ENCODE data around the gene GTF3C5. TPM values are rescaled to one million over a fixed set of nuclear protein-coding genes. Genes with fewer than 3 reads are reported as not detected.

Gene GTF3C5
- total and polyA plus RNA-seq, 8 donors: 17.4 to 68.5 (median 25.1) TPM

- H3K27me3 ChIP-seq: no peaks in the 10 kb centered on the region
- FAIRE-seq: no peak
- WGBS, 2 donors: 32 to 35% methylated on average over 12 to 14 of the region's 14 CpGs
- TF ChIP-seq, protein P1, sequence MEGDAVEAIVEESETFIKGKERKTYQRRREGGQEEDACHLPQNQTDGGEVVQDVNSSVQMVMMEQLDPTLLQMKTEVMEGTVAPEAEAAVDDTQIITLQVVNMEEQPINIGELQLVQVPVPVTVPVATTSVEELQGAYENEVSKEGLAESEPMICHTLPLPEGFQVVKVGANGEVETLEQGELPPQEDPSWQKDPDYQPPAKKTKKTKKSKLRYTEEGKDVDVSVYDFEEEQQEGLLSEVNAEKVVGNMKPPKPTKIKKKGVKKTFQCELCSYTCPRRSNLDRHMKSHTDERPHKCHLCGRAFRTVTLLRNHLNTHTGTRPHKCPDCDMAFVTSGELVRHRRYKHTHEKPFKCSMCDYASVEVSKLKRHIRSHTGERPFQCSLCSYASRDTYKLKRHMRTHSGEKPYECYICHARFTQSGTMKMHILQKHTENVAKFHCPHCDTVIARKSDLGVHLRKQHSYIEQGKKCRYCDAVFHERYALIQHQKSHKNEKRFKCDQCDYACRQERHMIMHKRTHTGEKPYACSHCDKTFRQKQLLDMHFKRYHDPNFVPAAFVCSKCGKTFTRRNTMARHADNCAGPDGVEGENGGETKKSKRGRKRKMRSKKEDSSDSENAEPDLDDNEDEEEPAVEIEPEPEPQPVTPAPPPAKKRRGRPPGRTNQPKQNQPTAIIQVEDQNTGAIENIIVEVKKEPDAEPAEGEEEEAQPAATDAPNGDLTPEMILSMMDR (IDR thresholded peaks at IDR 0.05): no peak
- H3K4me1 ChIP-seq: peaks cover 6 to 18% (median 15%) of the 10 kb centered on the region in 3 donors
- ATAC-seq: peak in 2 of 4 donors; percentile 0 to 1
- peak overlapping the region; percentile 30 to 86 (median 74) for H3K27ac ChIP-seq
- peak in 5 of 6 donors; percentile 50 to 86 (median 72) for DNase-seq
- no peaks in the 10 kb centered on the region for H3K9me3 ChIP-seq
- intact Hi-C loops (cut with DNase I): no loop called here
- peak overlapping the region; percentile 33 to 61 (median 52) for H3K4me3 ChIP-seq
- H3K36me3 ChIP-seq: peaks cover 0 to 46% (median 20%) of the 10 kb centered on the region in 3 donors
Observed at GRCh38 chr9:133063500-133064231, 32.9 kb downstream of the GTF3C5 start.

- intact Hi-C loops (cut with DNase I): no loop called here
- peaks cover 0 to 46% (median 20%) of the 10 kb centered on the region in 3 donors for H3K36me3 ChIP-seq
- 33 to 43% methylated on average over 30 of the region's 30 CpGs for WGBS, 2 donors
- H3K4me3 ChIP-seq: peak overlapping the region; percentile 33 to 61 (median 52)
- FAIRE-seq: no peak
- H3K4me1 ChIP-seq: peaks cover 0 to 10% (median 10%) of the 10 kb centered on the region in 3 donors
- H3K27me3 ChIP-seq: no peaks in the 10 kb centered on the region
- no peaks in the 10 kb centered on the region for H3K9me3 ChIP-seq
- ATAC-seq: peak in 2 of 4 donors; percentile 0 to 5
- peak overlapping the region; percentile 30 to 86 (median 74) for H3K27ac ChIP-seq
- peak in 4 of 6 donors; percentile 65 to 89 (median 72) for DNase-seq
- TF ChIP-seq, protein P1 (IDR thresholded peaks at IDR 0.05): no peak
Observed at GRCh38 chr9:133064241-133065069, 33.7 kb downstream of the GTF3C5 start.

DNA sequence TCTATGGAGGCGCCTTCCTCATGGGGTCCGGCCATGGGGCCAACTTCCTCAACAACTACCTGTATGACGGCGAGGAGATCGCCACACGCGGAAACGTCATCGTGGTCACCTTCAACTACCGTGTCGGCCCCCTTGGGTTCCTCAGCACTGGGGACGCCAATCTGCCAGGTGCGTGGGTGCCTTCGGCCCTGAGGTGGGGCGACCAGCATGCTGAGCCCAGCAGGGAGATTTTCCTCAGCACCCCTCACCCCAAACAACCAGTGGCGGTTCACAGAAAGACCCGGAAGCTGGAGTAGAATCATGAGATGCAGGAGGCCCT, 34.2 kb downstream of the GTF3C5 start:
- TF ChIP-seq, protein P1 (IDR thresholded peaks at IDR 0.05): no peak
- no peak for ATAC-seq
- Histone ChIP-seq H3K27ac (peak overlapping the region; percentile 30 to 86 (median 74)), H3K4me1 (peaks cover 0 to 4% (median 4%) of the 10 kb centered on the region in 3 donors), H3K27me3 (no peaks in the 10 kb centered on the region), H3K4me3 (peak overlapping the region; percentile 33 to 61 (median 52)), H3K36me3 (peaks cover 0 to 46% (median 20%) of the 10 kb centered on the region in 3 donors), H3K9me3 (no peaks in the 10 kb centered on the region)
- peak in 1 of 6 donors; percentile 51 for DNase-seq
- intact Hi-C loops (cut with DNase I): no loop called here
- WGBS, 2 donors: 48 to 49% methylated on average over 17 of the region's 17 CpGs
- no peak for FAIRE-seq

GRCh38 chr9:133066181-133066983, 35.6 kb downstream of the GTF3C5 start:
- Histone ChIP-seq H3K9me3 (no peaks in the 10 kb centered on the region), H3K36me3 (peaks cover 0 to 46% (median 20%) of the 10 kb centered on the region in 3 donors), H3K27me3 (no peaks in the 10 kb centered on the region), H3K4me3 (peak overlapping the region in 3 of 4 donors; percentile 49 to 61 (median 55)), H3K4me1 (no peaks in the 10 kb centered on the region), H3K27ac (peak overlapping the region; percentile 30 to 86 (median 74))
- WGBS, 2 donors: 36 to 48% methylated on average over 23 to 25 of the region's 25 CpGs
- TF ChIP-seq, protein P1 (IDR thresholded peaks at IDR 0.05): no peak
- DNase-seq: peak in 4 of 6 donors; percentile 63 to 85 (median 70)
- ATAC-seq: peak in 2 of 4 donors; percentile 0 to 2
- no peak for FAIRE-seq
- intact Hi-C loops (cut with DNase I): no loop called here

Data from pancreas (tissue), 10 donors.